Activated naive CD4-positive, alpha-beta T cell treated with anti-CD3 and anti-CD28 coated beads for 36 hours (primary cell): Measurements from ENCODE around the gene EFCAB9. TPM values are rescaled to one million over a fixed set of nuclear protein-coding genes. Genes with fewer than 3 reads are reported as not detected.
"Not testable (repeated sequence)": the region's sequence is repeated elsewhere in the genome, so short reads cannot be mapped to it uniquely, and the experiment has no call there.

Experiments used
- CTCF ChIA-PET: fragments of 350-600 bp; sonication (Branson Sonifier 250); formaldehyde crosslinking; loops from one replicate; lab custom pipeline; 2021; ENCODE audit warnings: antibody characterized with exemption; lab: Charles Lee
- DNase-seq: peaks from one replicate; pipeline ENCODE4 v3.0.0-alpha.2; 2020
- H3K27ac Mint-ChIP-seq: one replicate; pipeline ENCODE4 v1.8.0; 2021; ENCODE audit warnings: mild to moderate bottlenecking, mixed read lengths
- H3K27me3 Mint-ChIP-seq: one replicate; pipeline ENCODE4 v1.8.0; 2021; ENCODE audit warnings: low read depth, mixed read lengths
- H3K36me3 Mint-ChIP-seq: one replicate; pipeline ENCODE4 v1.8.0; 2021; ENCODE audit warnings: low read depth, mixed read lengths
- H3K4me1 Mint-ChIP-seq: one replicate; pipeline ENCODE4 v1.8.0; 2021; ENCODE audit warnings: low read depth, mixed read lengths
- H3K4me3 Mint-ChIP-seq: one replicate; pipeline ENCODE4 v1.8.0; 2021; ENCODE audit warnings: mild to moderate bottlenecking, moderate library complexity, mixed read lengths
- H3K9me3 Mint-ChIP-seq: one replicate; pipeline ENCODE4 v1.8.0; 2021; ENCODE audit warnings: mixed read lengths
- intact Hi-C: fragments of 100-400 bp; cut with micrococcal nuclease; formaldehyde crosslinking; loops from one replicate; pipeline ENCODE4 v1.15.1; 2023
- total RNA-seq, 2 experiments: library from RNA; stranded (reverse); gene quantifications; one replicate each; pipeline ENCODE4 v1.2.3, GENCODE V29; 2021

EFCAB9 gene
- total RNA-seq, 2 experiments from 2014 or later: not detected

DNA sequence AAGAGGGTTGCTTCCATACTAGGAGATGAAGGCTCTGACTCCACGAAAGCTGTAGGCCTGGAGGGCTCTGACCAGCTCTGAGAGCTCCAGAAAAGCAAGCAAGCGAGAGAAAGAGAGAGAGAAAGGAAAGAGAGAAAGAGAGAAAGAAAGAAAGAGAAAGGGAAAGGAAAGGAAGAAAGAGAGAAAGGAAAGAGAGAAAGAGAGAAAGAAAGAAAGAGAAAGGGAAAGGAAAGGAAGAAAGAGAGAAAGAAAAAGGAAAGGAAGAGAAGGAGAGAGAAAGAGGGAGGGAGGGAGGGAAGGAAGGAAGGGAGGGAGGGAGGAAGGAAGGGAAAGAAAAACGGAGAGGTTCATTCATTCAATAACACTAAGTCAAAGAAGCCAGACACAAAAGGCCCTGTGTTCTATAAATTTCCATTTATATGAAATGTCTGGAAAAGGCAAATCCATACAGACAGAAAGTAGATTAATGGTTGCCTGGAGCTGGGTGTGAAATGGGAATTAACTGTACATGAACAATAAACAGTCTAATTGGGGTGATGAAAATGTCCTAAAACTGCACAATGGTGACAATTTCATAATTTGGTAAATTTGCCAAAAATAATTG, 4.2 kb upstream of the EFCAB9 start:
- no peak for DNase-seq
- Mint-ChIP-seq H3K4me1 (peaks cover 17% of the 10 kb centered on the region), H3K4me3 (no peak overlapping the region), H3K36me3 (peaks cover 3% of the 10 kb centered on the region), H3K27ac (no peak overlapping the region), H3K27me3 (no peaks in the 10 kb centered on the region), H3K9me3 (no peaks in the 10 kb centered on the region)
- CTCF ChIA-PET: interaction anchor here (0.6 to 9.1 kb wide), 18 partner anchors 8 to 288 kb away, joined by 3 to 159 read pairs (median 7); partner anchors contain the start of gene UBTD2
- intact Hi-C loops: loop anchor here (2.0 to 10.0 kb wide), 6 partner anchors 35 to 771 kb away; partner anchors contain the start of gene FGF18

DNA sequence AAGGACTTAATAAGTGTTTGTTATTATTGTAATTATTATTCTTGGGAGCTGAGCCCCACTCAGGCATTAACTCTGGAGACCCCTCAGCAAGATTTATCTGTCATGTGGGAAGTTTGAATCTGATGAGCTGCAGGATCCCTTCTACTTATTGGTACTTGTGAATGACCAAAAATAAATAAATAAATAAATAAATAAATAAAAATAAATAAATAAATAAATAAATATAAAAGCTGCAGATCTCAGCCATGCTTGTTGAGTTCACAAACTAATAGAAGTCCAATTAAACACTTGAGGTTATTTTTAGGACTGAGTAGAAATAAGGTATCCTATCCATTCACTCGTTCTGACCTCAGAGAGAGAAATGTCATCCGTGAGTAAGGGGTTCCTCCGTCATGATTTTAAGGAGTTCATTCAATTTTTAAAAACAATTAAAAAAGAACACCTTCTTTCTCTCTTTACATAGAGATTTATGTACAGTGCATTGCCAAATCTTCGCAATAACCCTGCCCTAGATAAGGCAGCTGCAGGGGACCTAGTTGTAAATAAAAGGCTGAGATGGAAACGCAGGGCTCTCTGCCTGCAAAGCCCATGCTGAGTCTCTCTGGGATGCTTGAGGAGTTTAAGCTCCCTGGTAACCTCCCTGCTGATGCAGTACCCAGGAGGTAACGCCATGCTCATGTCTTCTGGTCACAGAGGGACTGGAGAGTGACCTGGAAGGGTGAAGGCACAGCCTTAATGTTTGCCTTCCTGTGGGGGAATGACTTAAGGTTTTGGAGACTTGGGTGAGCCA, 1.2 kb downstream of the EFCAB9 start:
- CTCF ChIA-PET: interaction anchor here (0.6 to 1.2 kb wide), 5 partner anchors 80 to 1872 kb away, joined by 3 to 6 read pairs (median 5); no protein-coding TSS in a partner anchor
- no peak for DNase-seq
- H3K27me3 Mint-ChIP-seq: peaks cover 3% of the 10 kb centered on the region
- no peak overlapping the region for H3K27ac Mint-ChIP-seq
- H3K4me1 Mint-ChIP-seq: no peaks in the 10 kb centered on the region
- H3K36me3 Mint-ChIP-seq: no peaks in the 10 kb centered on the region
- H3K4me3 Mint-ChIP-seq: no peak overlapping the region
- intact Hi-C loops: loop anchor here (10.0 kb wide), 1 partner anchor 500 kb away; no protein-coding TSS in a partner anchor
- H3K9me3 Mint-ChIP-seq: no peaks in the 10 kb centered on the region

DNA sequence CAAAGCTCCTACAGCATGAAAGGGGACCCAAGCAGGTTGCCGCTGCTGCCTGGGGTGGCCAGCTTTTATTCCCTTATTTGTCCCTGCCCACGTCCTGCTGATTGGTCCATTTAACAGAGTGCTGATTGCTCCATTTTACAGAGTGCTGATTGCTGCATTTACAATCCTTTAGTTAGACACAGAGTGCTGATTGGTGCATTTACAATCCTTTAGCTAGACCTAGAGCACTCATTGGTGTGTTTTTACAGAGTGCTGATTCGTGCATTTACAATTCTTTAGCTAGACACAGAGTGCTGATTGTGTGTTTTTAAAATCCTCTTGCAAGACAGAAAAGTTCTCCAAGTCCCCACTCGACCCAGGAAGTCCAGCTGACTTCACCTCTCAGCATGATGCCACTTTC, 3.8 kb downstream of the EFCAB9 start:
- intact Hi-C loops: loop anchor here (10.0 kb wide), 1 partner anchor 497 kb away; no protein-coding TSS in a partner anchor
- H3K27me3 Mint-ChIP-seq, H3K4me3 Mint-ChIP-seq, H3K9me3 Mint-ChIP-seq, H3K36me3 Mint-ChIP-seq, H3K27ac Mint-ChIP-seq, H3K4me1 Mint-ChIP-seq, DNase-seq: not testable (repeated sequence)
- CTCF ChIA-PET: interaction anchor here (0.8 to 3.3 kb wide), 4 partner anchors 9 to 139 kb away, joined by 4 to 11 read pairs (median 6); partner anchors contain the start of gene STK10

DNA sequence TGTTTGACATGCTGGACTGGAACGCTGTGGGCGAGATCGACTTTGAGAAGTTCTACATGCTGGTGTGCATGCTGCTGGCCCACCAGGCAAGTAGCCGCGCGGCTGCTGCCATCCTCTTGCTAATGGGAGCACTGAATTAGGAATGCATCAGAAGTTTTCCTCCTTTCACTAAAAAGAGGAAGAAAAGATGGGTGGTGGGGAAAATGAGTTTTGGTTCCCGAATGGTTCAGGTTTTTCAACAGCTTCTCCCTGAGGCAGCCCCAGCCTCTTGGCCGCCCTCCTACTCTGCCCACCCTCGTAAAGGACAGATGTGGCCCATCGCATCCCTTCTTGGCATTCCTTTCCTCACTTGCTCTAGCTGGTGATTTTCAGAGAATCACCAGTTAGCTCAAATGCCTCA, 5.5 kb downstream of the EFCAB9 start:
- intact Hi-C loops: loop anchor here (10.0 kb wide), 1 partner anchor 495 kb away; no protein-coding TSS in a partner anchor
- Mint-ChIP-seq H3K9me3 (no peaks in the 10 kb centered on the region), H3K4me3 (no peak overlapping the region), H3K27ac (no peak overlapping the region), H3K36me3 (no peaks in the 10 kb centered on the region), H3K27me3 (peaks cover 3% of the 10 kb centered on the region), H3K4me1 (no peaks in the 10 kb centered on the region)
- CTCF ChIA-PET: interaction anchor here (0.9 to 3.3 kb wide), 4 partner anchors 9 to 94 kb away, joined by 3 to 11 read pairs (median 5); partner anchors contain the start of gene STK10
- no peak for DNase-seq

DNA sequence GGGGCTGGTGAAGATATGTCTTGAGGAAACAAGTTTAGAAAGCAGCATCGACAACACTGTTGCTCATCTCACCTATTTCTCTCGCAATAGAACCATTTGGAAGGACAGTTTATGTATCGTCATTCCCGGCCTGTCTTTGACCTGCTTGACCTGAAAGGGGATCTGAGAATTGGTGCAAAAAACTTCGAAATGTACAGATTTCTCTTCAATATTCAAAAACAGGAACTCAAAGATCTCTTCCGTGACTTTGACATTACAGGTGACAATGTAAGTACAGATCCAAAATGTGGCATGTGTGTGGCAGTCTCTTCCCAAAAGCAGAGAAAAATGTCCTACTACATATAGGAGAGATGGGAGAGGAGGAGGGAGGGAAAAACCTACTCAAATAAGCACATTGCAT, 6.5 kb downstream of the EFCAB9 start:
- Mint-ChIP-seq H3K9me3 (no peaks in the 10 kb centered on the region), H3K4me1 (no peaks in the 10 kb centered on the region), H3K4me3 (no peak overlapping the region), H3K27me3 (peaks cover 3% of the 10 kb centered on the region), H3K27ac (no peak overlapping the region), H3K36me3 (no peaks in the 10 kb centered on the region)
- intact Hi-C loops: no loop called here
- CTCF ChIA-PET: no interaction called here
- no peak for DNase-seq

DNA sequence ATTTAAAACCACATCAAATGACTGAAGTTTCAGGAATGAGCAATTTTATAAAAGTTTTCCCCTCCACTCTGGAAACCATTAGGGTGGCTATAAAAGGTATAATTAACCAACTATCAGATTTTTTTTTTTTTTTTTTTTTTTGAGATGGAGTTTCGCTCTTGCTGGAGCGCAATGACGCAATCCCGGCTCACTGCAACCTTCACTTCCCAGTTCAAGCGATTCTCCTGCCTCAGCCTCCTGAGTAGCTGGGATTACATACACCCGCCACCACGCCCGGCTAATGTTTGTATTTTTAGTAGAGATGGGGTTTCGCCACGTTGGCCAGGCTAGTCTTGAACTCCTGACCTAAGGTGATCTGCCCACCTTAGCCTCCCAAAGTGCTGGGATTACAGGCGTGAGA, 12.0 kb downstream of the EFCAB9 start:
- H3K9me3 Mint-ChIP-seq, intact Hi-C loops, H3K4me1 Mint-ChIP-seq, H3K4me3 Mint-ChIP-seq, H3K36me3 Mint-ChIP-seq, DNase-seq, H3K27me3 Mint-ChIP-seq, CTCF ChIA-PET, H3K27ac Mint-ChIP-seq: not testable (repeated sequence)

DNA sequence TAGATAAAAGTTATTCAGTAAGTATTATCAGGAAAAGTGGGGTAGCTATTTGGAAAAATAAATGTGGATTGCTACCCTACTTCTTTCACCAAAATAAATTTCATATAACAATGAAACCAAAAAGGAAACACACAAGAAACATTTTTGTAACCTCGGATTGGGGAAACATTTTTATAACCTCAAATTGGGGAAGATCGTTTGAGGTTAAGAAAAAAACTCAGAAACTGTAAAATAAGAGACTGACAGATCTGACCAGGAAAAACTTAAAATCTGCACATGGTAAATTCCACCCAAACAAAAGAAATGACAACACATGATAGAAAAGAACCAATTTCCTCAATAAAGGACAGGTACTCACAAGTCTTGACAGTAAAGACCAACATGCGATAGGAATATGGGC, 13.5 kb downstream of the EFCAB9 start:
- Mint-ChIP-seq H3K4me1 (no peaks in the 10 kb centered on the region), H3K27ac (no peak overlapping the region), H3K36me3 (peaks cover 7% of the 10 kb centered on the region), H3K4me3 (no peak overlapping the region), H3K9me3 (no peaks in the 10 kb centered on the region), H3K27me3 (no peaks in the 10 kb centered on the region)
- no peak for DNase-seq
- intact Hi-C loops: no loop called here
- CTCF ChIA-PET: no interaction called here

DNA sequence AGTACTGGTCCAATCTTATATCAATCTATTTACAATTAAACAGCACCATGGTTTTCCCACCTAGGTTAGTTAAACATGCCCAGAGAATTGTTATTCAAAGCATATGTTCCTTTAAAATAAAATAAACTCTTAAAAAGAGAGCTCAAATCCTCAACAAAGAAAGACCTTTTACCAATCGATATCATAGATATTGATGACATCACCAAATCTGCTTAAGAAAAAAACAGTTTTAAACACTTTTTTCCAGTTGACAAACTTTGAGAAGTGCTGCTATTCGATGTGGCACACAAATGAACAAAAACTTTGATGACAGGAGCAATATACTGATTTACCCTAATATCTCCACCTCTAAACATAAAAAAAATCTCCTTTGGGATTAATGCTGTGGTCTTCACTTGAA, 15.7 kb downstream of the EFCAB9 start:
- no peaks in the 10 kb centered on the region for H3K9me3 Mint-ChIP-seq
- no peaks in the 10 kb centered on the region for H3K4me1 Mint-ChIP-seq
- intact Hi-C loops: no loop called here
- no peak overlapping the region for H3K4me3 Mint-ChIP-seq
- CTCF ChIA-PET: no interaction called here
- no peak for DNase-seq
- no peak overlapping the region for H3K27ac Mint-ChIP-seq
- peaks cover 9% of the 10 kb centered on the region for H3K36me3 Mint-ChIP-seq
- H3K27me3 Mint-ChIP-seq: no peaks in the 10 kb centered on the region

DNA sequence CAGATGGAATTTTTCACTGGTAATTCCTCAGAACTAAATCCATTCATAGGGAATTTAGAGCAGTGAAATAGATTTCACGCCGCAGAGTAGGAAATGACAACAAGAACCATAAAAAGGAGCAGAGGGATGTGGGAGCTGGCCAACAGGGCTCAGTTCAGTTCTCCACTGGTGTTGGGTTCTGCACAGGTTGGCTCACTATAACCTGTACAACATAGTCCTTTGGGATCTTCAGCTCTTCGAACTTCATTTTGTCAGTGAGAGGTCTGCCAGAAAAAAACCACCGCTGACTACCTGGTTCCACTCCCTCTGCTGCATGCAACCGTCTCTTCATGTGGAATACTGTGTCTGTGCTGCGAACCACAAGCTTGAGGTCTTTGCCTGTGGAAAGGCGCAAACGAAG, 17.7 kb downstream of the EFCAB9 start:
- Mint-ChIP-seq H3K4me3 (no peak overlapping the region), H3K36me3 (peaks cover 9% of the 10 kb centered on the region), H3K4me1 (no peaks in the 10 kb centered on the region), H3K27me3 (no peaks in the 10 kb centered on the region), H3K27ac (no peak overlapping the region), H3K9me3 (no peaks in the 10 kb centered on the region)
- no peak for DNase-seq
- intact Hi-C loops: no loop called here
- CTCF ChIA-PET: interaction anchor here (0.6 to 1.6 kb wide), 3 partner anchors 9 to 181 kb away, joined by 3 to 4 read pairs (median 3); partner anchors contain the start of gene STK10

DNA sequence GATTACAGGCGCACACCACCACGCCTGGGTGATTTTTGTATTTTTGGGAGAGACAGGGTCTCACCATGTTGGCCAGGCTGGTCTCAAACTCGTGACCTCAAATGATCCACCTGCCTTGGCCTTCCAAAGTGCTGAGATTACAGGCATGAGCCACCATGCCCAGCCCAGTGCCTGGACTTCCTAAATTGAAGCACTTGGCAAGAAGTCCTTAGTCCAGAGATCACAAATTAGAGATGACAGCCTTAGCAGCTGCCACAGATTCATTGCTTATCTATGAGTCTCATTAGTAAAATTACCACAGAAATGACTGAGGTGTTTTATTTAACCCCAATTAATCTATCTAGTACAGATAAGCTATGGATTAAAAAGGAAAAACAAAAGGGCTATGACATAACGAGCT, 19.2 kb downstream of the EFCAB9 start:
- DNase-seq: no peak
- CTCF ChIA-PET: interaction anchor here (0.5 to 1.6 kb wide), 4 partner anchors 23 to 119 kb away, joined by 3 to 6 read pairs (median 3); no protein-coding TSS in a partner anchor
- peaks cover 14% of the 10 kb centered on the region for H3K36me3 Mint-ChIP-seq
- H3K27ac Mint-ChIP-seq: no peak overlapping the region
- H3K4me3 Mint-ChIP-seq: no peak overlapping the region
- H3K4me1 Mint-ChIP-seq: no peaks in the 10 kb centered on the region
- intact Hi-C loops: no loop called here
- no peaks in the 10 kb centered on the region for H3K9me3 Mint-ChIP-seq
- H3K27me3 Mint-ChIP-seq: no peaks in the 10 kb centered on the region

DNA sequence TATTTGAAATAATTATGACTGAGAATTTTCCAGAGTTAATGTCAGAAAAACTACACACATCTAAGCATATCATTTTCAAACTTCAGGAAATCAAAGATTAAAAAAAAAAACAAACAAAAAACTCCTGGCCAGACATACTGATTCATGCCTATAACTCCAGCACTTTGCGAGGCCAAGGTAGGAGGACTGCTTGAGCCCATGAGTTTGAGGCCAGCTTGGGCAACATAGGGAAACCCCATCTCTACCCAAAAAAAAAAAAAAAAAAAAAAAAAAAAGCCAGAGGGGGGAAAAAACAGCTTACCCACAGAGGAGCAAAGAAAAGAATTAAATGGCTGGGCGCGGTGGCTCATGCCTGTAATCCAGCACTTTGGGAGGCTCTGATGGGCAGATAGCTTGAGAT, 22.4 kb downstream of the EFCAB9 start:
- H3K36me3 Mint-ChIP-seq: peaks cover 25% of the 10 kb centered on the region
- no peaks in the 10 kb centered on the region for H3K4me1 Mint-ChIP-seq
- H3K9me3 Mint-ChIP-seq: peaks cover 5% of the 10 kb centered on the region
- no peak overlapping the region for H3K4me3 Mint-ChIP-seq
- CTCF ChIA-PET: interaction anchor here (0.6 to 0.7 kb wide), 2 partner anchors 14 to 426 kb away, joined by 3 to 5 read pairs; no protein-coding TSS in a partner anchor
- DNase-seq: no peak
- intact Hi-C loops: no loop called here
- H3K27me3 Mint-ChIP-seq: no peaks in the 10 kb centered on the region
- no peak overlapping the region for H3K27ac Mint-ChIP-seq

DNA sequence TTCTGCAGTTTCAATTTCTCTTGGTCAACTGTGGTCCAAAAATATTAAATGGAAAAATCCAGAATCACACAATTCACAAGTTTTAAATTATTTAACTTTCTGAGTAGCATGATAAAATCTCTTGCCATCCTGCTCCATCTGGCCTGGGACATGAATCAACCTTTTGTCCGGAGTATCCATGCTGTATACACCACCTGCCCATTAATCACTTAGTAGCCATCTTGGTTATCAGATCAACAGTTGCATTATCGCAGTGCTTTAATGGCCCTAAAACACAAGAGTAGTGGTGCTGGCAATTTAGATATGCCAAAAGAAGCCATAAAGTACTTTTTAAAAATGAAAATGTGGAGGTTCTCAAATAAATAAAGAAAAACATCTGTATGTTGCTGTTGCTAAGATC, 25.3 kb downstream of the EFCAB9 start:
- peaks cover 5% of the 10 kb centered on the region for H3K9me3 Mint-ChIP-seq
- no peak for DNase-seq
- H3K27ac Mint-ChIP-seq: no peak overlapping the region
- CTCF ChIA-PET: no interaction called here
- no peak overlapping the region for H3K4me3 Mint-ChIP-seq
- H3K27me3 Mint-ChIP-seq: no peaks in the 10 kb centered on the region
- intact Hi-C loops: no loop called here
- H3K36me3 Mint-ChIP-seq: peaks cover 26% of the 10 kb centered on the region
- H3K4me1 Mint-ChIP-seq: peaks cover 14% of the 10 kb centered on the region
